GM12878 (cell line): ENCODE results near the gene SLC5A6. TPM values are rescaled to one million over a fixed set of nuclear protein-coding genes. Genes with fewer than 3 reads are reported as not detected.
A peak's percentile ranks its signal among the peaks of the same experiment; 100 is the strongest.

Experiments
- ATAC-seq: fragments of 200-7000 bp; cut with Tn5 transposase; 3 replicates; pipeline ENCODE4 v1.9.1; 2020; ENCODE audit warnings: mild to moderate bottlenecking, moderate library complexity
- BruUV-seq: library from RNA; stranded (reverse); fragments of 400-500 nt; replicated peaks from 2 replicates; lab custom pipeline; 2021; lab: Mats Ljungman, UMichigan
- CTCF ChIA-PET: fragments of 300-600 bp; sonication (Branson Sonifier 250); formaldehyde crosslinking; extraction: SDS; loops from one replicate; lab custom pipeline; 2021; ENCODE audit warnings: inconsistent platforms; lab: Yijun Ruan, JAX
- POLR2A ChIA-PET: fragments of 350-600 bp; formaldehyde crosslinking; extraction: SDS; loops from one replicate; lab custom pipeline; 2021; ENCODE audit warnings: inconsistent platforms; lab: Charles Lee
- RAD21 ChIA-PET: fragments of 300-600 bp; sonication (Branson Sonifier 250); formaldehyde crosslinking; loops from one replicate; lab custom pipeline; 2023; ENCODE audit warnings: antibody characterized with exemption; ENCODE audit not compliant: unreplicated experiment; lab: Charles Lee
- SMC1A ChIA-PET: fragments of 300-600 bp; sonication (Branson Sonifier 250); formaldehyde crosslinking; loops from one replicate; lab custom pipeline; 2023; ENCODE audit not compliant: unreplicated experiment, uncharacterized antibody; lab: Charles Lee
- DNase-seq: peaks from one replicate; pipeline ENCODE4 v3.0.0-alpha.2; 2011; ENCODE audit warnings: low read depth, low spot score
- FAIRE-seq: peaks from 3 replicates; lab custom pipeline; 2011; peaks lifted over from hg19 to GRCh38; lab: Jason Lieb, UNC
- H2AFZ ChIP-seq: 2 replicates; pipeline ENCODE4 v1.6.0; 2011; ENCODE audit warnings: low read depth, low read length, control low read depth; ENCODE audit not compliant: control insufficient read depth
- H3K27ac ChIP-seq: 2 replicates; pipeline ENCODE4 v1.5.1; 2011; ENCODE audit warnings: control low read depth; ENCODE audit not compliant: control insufficient read depth, insufficient read depth
- H3K27me3 ChIP-seq, 2 experiments: replicated peaks in 1 of 2; 2 replicates each; pipeline versions ENCODE4 v1.6.0 to v1.6.1; 2011; ENCODE audit warnings: low read length in 1 of 2; ENCODE audit not compliant: control insufficient read depth in 2 of 2, insufficient read depth in 2 of 2
- H3K36me3 ChIP-seq, 2 experiments: 2 replicates each; pipeline ENCODE4 v1.5.1; 2011; ENCODE audit warnings: low read length in 1 of 2; ENCODE audit not compliant: control insufficient read depth in 2 of 2, insufficient read depth in 2 of 2
- H3K4me1 ChIP-seq: 2 replicates; pipeline ENCODE4 v1.6.1; 2011; ENCODE audit warnings: mild to moderate bottlenecking, low read length, moderate library complexity, mixed read lengths; ENCODE audit not compliant: control insufficient read depth, insufficient read depth
- H3K4me2 ChIP-seq: 2 replicates; pipeline ENCODE4 v1.6.0; 2011; ENCODE audit warnings: control low read depth; ENCODE audit not compliant: control insufficient read depth, insufficient read depth
- H3K4me3 ChIP-seq: fragments of 200-600 bp; sonication (generic); 2 replicates; pipeline ENCODE4 v1.5.1; 2016
- H3K79me2 ChIP-seq: 2 replicates; pipeline ENCODE4 v1.6.0; 2011; ENCODE audit warnings: low read length; ENCODE audit not compliant: control insufficient read depth, insufficient read depth
- H3K9ac ChIP-seq: 2 replicates; pipeline ENCODE4 v1.8.0; 2011; ENCODE audit warnings: low read length, control low read depth, mixed read lengths; ENCODE audit not compliant: control insufficient read depth, insufficient read depth
- H3K9me3 ChIP-seq: replicated peaks from 3 replicates; pipeline ENCODE4 v1.5.1; 2011; ENCODE audit warnings: mild to moderate bottlenecking, low read length; ENCODE audit not compliant: control insufficient read depth, insufficient read depth
- H4K20me1 ChIP-seq: 2 replicates; pipeline ENCODE4 v1.6.0; 2011; ENCODE audit not compliant: control insufficient read depth, insufficient read depth
- CEBPB ChIP-seq, 2 experiments: fragments of 150-350 bp in 1 of 2; IDR thresholded peaks; 2 replicates each; pipeline ENCODE4 v1.6.1; 2012 to 2014; ENCODE audit warnings: low read depth in 2 of 2, low read length in 2 of 2, borderline replicate concordance in 1 of 2, inconsistent platforms in 1 of 2
- CREB1 ChIP-seq: IDR thresholded peaks from 2 replicates; pipeline ENCODE4 v1.6.1; 2012; ENCODE audit warnings: low read depth, mild to moderate bottlenecking, inconsistent platforms
- CTCF ChIP-seq, 3 experiments: IDR thresholded peaks in 2 of 3; conservative IDR thresholded peaks in 1 of 3; 2 replicates each; pipeline ENCODE4 v1.5.1; 2011; ENCODE audit warnings: low read depth in 3 of 3, low read length in 3 of 3, mild to moderate bottlenecking in 3 of 3, control low read depth in 2 of 3, moderate library complexity in 2 of 3, inconsistent platforms in 1 of 3, mixed read lengths in 1 of 3; ENCODE audit not compliant: control insufficient read depth in 2 of 3, insufficient read depth in 1 of 3; ENCODE audit errors: extremely low read depth in 1 of 3
- EED ChIP-seq: sonication (generic); IDR thresholded peaks from 2 replicates; pipeline ENCODE4 v1.6.1; 2016; ENCODE audit warnings: antibody characterized with exemption, low read depth
- GATAD2B ChIP-seq: fragments of 450-650 bp; conservative IDR thresholded peaks from 2 replicates; pipeline ENCODE4 v1.6.1; 2017; ENCODE audit warnings: low read depth, mild to moderate bottlenecking, moderate library complexity
- HCFC1 ChIP-seq: fragments of 150-350 bp; IDR thresholded peaks from 2 replicates; pipeline ENCODE4 v1.6.1; 2014; ENCODE audit warnings: low read length
- HDGF ChIP-seq: fragments of 450-650 bp; IDR thresholded peaks from 2 replicates; pipeline ENCODE4 v1.6.1; 2016; ENCODE audit warnings: antibody characterized with exemption
- IRF4 ChIP-seq: IDR thresholded peaks from 2 replicates; pipeline ENCODE4 v1.6.1; 2011; ENCODE audit warnings: low read depth, low read length
- MTA2 ChIP-seq: fragments of 450-650 bp; IDR thresholded peaks from 2 replicates; pipeline ENCODE4 v1.6.1; 2016; ENCODE audit warnings: low read depth, mild to moderate bottlenecking, moderate library complexity
- MTA3 ChIP-seq: IDR thresholded peaks from 2 replicates; pipeline ENCODE4 v1.6.1; 2012; ENCODE audit warnings: low read length, inconsistent platforms, borderline replicate concordance
- NFYB ChIP-seq: IDR thresholded peaks from 2 replicates; pipeline ENCODE4 v1.6.1; 2011; ENCODE audit warnings: low read depth, mild to moderate bottlenecking, low read length, improper control_type of control experiment, moderate library complexity; ENCODE audit not compliant: insufficient read depth
- PBX3 ChIP-seq: IDR thresholded peaks from 2 replicates; pipeline ENCODE4 v1.6.1; 2011; ENCODE audit warnings: mild to moderate bottlenecking, low read depth, low read length, moderate library complexity; ENCODE audit not compliant: insufficient replicate concordance
- POLR2A ChIP-seq: IDR thresholded peaks from 2 replicates; pipeline ENCODE4 v1.6.1; 2011; ENCODE audit warnings: low read depth, mild to moderate bottlenecking, low read length
- POU2F2 ChIP-seq: IDR thresholded peaks from 3 replicates; pipeline ENCODE4 v1.6.1; 2011; ENCODE audit warnings: low read depth, mild to moderate bottlenecking, low read length, borderline replicate concordance
- RB1 ChIP-seq: fragments of 450-650 bp; formaldehyde crosslinking; IDR thresholded peaks from 2 replicates; pipeline ENCODE4 v1.6.1; 2017; ENCODE audit warnings: mild to moderate bottlenecking, borderline replicate concordance
- RUNX3 ChIP-seq: IDR thresholded peaks from 2 replicates; pipeline ENCODE4 v1.6.1; 2012; ENCODE audit warnings: low read length, inconsistent platforms
- SIX5 ChIP-seq: IDR thresholded peaks from 2 replicates; pipeline ENCODE4 v1.6.1; 2011; ENCODE audit warnings: mild to moderate bottlenecking, low read depth, low read length, moderate library complexity; ENCODE audit not compliant: severe bottlenecking
- SREBF1 ChIP-seq: IDR thresholded peaks from 2 replicates; pipeline ENCODE4 v1.6.1; 2012; ENCODE audit warnings: mild to moderate bottlenecking, low read length
- ZNF622 ChIP-seq: fragments of 450-650 bp; IDR thresholded peaks from 2 replicates; pipeline ENCODE4 v1.6.1; 2017; ENCODE audit warnings: mild to moderate bottlenecking, inconsistent platforms
- WGBS: methylation state at CpG from one replicate; pipeline ENCODE4 v1.1.6; 2016; ENCODE audit warnings: low lambda C conversion rate; ENCODE audit not compliant: insufficient replicate concordance, insufficient coverage; ENCODE audit errors: missing lambda C conversion rate; 5-methylcytosine and 5-hydroxymethylcytosine counted together
- in situ Hi-C: fragments of 300-500 bp; cut with MboI; formaldehyde crosslinking; loops from 9 replicates; pipeline ENCODE4 v1.14.3; 2018; ENCODE audit warnings: mixed read lengths
- intact Hi-C: fragments of 100-400 bp; cut with micrococcal nuclease; formaldehyde crosslinking; loops from one replicate; pipeline ENCODE4 v1.14.2; 2022; ENCODE audit not compliant: unreplicated experiment
- polyA plus RNA-seq, 11 experiments: library from polyadenylated mRNA; depleted of rRNA in 4 of 11; unstranded in 6 of 11; stranded (reverse) in 5 of 11; fragments of >200 nt; fragmentation: Nextera tagmentation in 4 of 11; fragmentation: Illumina TruSeq in 1 of 11; extraction: Ambion mirVana in 4 of 11; extraction: Trizol in 1 of 11; gene quantifications; 1 replicate in 1 of 11; 2 replicates in 10 of 11; pipeline versions ENCODE4 v1.2.1 to v1.2.3, GENCODE V29; 2011 to 2016; ENCODE audit warnings: inconsistent platforms in 2 of 11, missing spikeins in 2 of 11, low read depth in 1 of 11
- total RNA-seq, 4 experiments: library from RNA; depleted of rRNA in 3 of 4; stranded (reverse); fragments of >200 nt in 3 of 4; fragmentation: Illumina TruSeq in 1 of 4; extraction: Trizol in 1 of 4; gene quantifications; 2 replicates each; pipeline versions ENCODE4 v1.2.1 to v1.2.3, GENCODE V29; 2013 to 2021

The SLC5A6 gene
- total and polyA plus RNA-seq, 10 of the 15 experiments (the other 5 are each of a cell fraction or from before 2014, with no cell fraction given) = 13.1 to 101 (median 55.3) TPM

GRCh38 chr2:27170581-27171337 lies 41.3 kb downstream of the SLC5A6 start:
- ATAC-seq (peak; percentile 64), DNase-seq (no peak), FAIRE-seq (no peak)
- TF ChIP-seq PBX3 = no peak
- TF ChIP-seq NFYB = no peak
- TF ChIP-seq CTCF (IDR thresholded peaks at IDR 0.05 in 2 of 3, conservative IDR thresholded peaks at IDR 0.05 in 1 of 3; ENCODE audit: control insufficient read depth in 2 of 3, extremely low read depth in 1 of 3, insufficient read depth in 1 of 3, low read depth in 3 of 3, low read length in 3 of 3) = no peak
- no peak for TF ChIP-seq IRF4
- no peak for TF ChIP-seq HCFC1
- no peak for TF ChIP-seq GATAD2B
- no peak for TF ChIP-seq SREBF1
- no peak for TF ChIP-seq MTA2
- no peak for TF ChIP-seq MTA3
- no peak for TF ChIP-seq POLR2A
- TF ChIP-seq EED = no peak
- TF ChIP-seq CREB1 = no peak
- no peak for TF ChIP-seq ZNF622
- TF ChIP-seq SIX5 = no peak
- no peak for TF ChIP-seq RB1
- no peak for TF ChIP-seq HDGF
- no peak for TF ChIP-seq POU2F2
- TF ChIP-seq RUNX3 = no peak
- no peak for TF ChIP-seq CEBPB (IDR thresholded peaks at IDR 0.05; ENCODE audit: borderline replicate concordance in 1 of 2, low read depth in 2 of 2, low read length in 2 of 2)
- ChIA-PET POLR2A (interaction anchor here (0.6 to 1.0 kb wide), 4 partner anchors 11 to 79 kb away, joined by 3 to 6 read pairs (median 4); no protein-coding TSS in a partner anchor), CTCF (interaction anchor here (0.6 to 2.6 kb wide), 21 partner anchors 11 to 322 kb away, joined by 3 to 20 read pairs (median 4); partner anchors contain the start of gene PREB), SMC1A (interaction anchor here (0.8 to 2.6 kb wide), 4 partner anchors 12 to 109 kb away, joined by 3 to 9 read pairs (median 6); no protein-coding TSS in a partner anchor), RAD21 (interaction anchor here (1.0 to 2.4 kb wide), 5 partner anchors 14 to 132 kb away, joined by 3 to 8 read pairs (median 6); no protein-coding TSS in a partner anchor)
- 17% methylated on average over 6 of the region's 6 CpGs for WGBS
- in situ Hi-C loops (no loop called here), intact Hi-C loops (loop anchor here (10.0 kb wide), 1 partner anchor 114 kb away; the partner anchor contains the start of gene TRIM54)
- Histone ChIP-seq H3K27ac (no peak overlapping the region), H3K9ac (no peak overlapping the region), H3K4me3 (no peak overlapping the region), H4K20me1 (no peaks in the 10 kb centered on the region), H3K4me2 (no peak overlapping the region), H3K36me3 (no peaks in the 10 kb centered on the region), H2AFZ (no peak overlapping the region), H3K4me1 (peaks cover 9% of the 10 kb centered on the region), H3K79me2 (no peaks in the 10 kb centered on the region), H3K27me3 (no peaks in the 10 kb centered on the region; a peak in 1 of 4 replicates), H3K9me3 (peaks cover 1% of the 10 kb centered on the region; the same call in 1 of the 3 replicates)
- BruUV-seq = no TSS peak
